ENCODE results near the gene P2RY8. TPM values are rescaled to one million over a fixed set of nuclear protein-coding genes. Genes with fewer than 3 reads are reported as not detected.
A peak's percentile ranks its signal among the peaks of the same experiment; 100 is the strongest.

P2RY8 gene
- total RNA-seq, 1 donor from 2014 or later, result 0.32 TPM

GRCh38 chrX:1554469-1555210 is 17.7 kb upstream of the P2RY8 start:
- H3K27ac Mint-ChIP-seq, result no peak overlapping the region

GRCh38 chrX:1551959-1552546 is 15.1 kb upstream of the P2RY8 start:
- Histone ChIP-seq H3K9me3 (ENCODE audit: low read depth) (no peaks in the 10 kb centered on the region), H3K79me2 (ENCODE audit: low read depth) (no peaks in the 10 kb centered on the region), H2AFZ (replicated peaks) (no peak overlapping the region), H3K27me3 (no peaks in the 10 kb centered on the region), H3K4me2 (no peak overlapping the region), H3K27ac (no peak overlapping the region), H3K9ac (no peak overlapping the region), H4K20me1 (ENCODE audit: low read depth) (no peaks in the 10 kb centered on the region), H3F3A (ENCODE audit: low read depth) (no peaks in the 10 kb centered on the region), H3K4me1 (no peaks in the 10 kb centered on the region), H3K4me3 (no peak overlapping the region), H3K36me3 (no peaks in the 10 kb centered on the region)
- Mint-ChIP-seq H3K9me3 (peaks cover 5% of the 10 kb centered on the region), H3K36me3 (no peaks in the 10 kb centered on the region), H3K27me3 (ENCODE audit: insufficient read depth, low read depth) (peaks cover 10% of the 10 kb centered on the region), H3K4me3 (no peak overlapping the region), H3K27ac (no peak overlapping the region), H3K4me1 (no peaks in the 10 kb centered on the region)
- no peak for DNase-seq (ENCODE audit: low spot score)
- TF ChIP-seq EZH2phosphoT487 (IDR thresholded peaks at IDR 0.05) (no peak), EZH2 (IDR thresholded peaks at IDR 0.05) (no peak)
- TF ChIP-seq, protein P1, sequence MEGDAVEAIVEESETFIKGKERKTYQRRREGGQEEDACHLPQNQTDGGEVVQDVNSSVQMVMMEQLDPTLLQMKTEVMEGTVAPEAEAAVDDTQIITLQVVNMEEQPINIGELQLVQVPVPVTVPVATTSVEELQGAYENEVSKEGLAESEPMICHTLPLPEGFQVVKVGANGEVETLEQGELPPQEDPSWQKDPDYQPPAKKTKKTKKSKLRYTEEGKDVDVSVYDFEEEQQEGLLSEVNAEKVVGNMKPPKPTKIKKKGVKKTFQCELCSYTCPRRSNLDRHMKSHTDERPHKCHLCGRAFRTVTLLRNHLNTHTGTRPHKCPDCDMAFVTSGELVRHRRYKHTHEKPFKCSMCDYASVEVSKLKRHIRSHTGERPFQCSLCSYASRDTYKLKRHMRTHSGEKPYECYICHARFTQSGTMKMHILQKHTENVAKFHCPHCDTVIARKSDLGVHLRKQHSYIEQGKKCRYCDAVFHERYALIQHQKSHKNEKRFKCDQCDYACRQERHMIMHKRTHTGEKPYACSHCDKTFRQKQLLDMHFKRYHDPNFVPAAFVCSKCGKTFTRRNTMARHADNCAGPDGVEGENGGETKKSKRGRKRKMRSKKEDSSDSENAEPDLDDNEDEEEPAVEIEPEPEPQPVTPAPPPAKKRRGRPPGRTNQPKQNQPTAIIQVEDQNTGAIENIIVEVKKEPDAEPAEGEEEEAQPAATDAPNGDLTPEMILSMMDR (IDR thresholded peaks at IDR 0.05), result no peak

More at GRCh38 chrX:1554469-1555210, 17.7 kb upstream of the P2RY8 start:
- Mint-ChIP-seq H3K9me3 (peaks cover 2% of the 10 kb centered on the region), H3K27me3 (ENCODE audit: insufficient read depth, low read depth) (peaks cover 12% of the 10 kb centered on the region), H3K36me3 (no peaks in the 10 kb centered on the region), H3K4me3 (no peak overlapping the region), H3K4me1 (no peaks in the 10 kb centered on the region)
- H3K9me3 ChIP-seq (ENCODE audit: low read depth), result no peaks in the 10 kb centered on the region
- H3K27ac ChIP-seq, result no peak overlapping the region
- no peak overlapping the region for H2AFZ ChIP-seq (replicated peaks)
- no peak overlapping the region for H3K4me2 ChIP-seq
- H3F3A ChIP-seq (ENCODE audit: low read depth), result no peaks in the 10 kb centered on the region
- no peak for DNase-seq (ENCODE audit: low spot score)
- H4K20me1 ChIP-seq (ENCODE audit: low read depth), result no peaks in the 10 kb centered on the region
- H3K4me1 ChIP-seq, result no peaks in the 10 kb centered on the region
- H3K27me3 ChIP-seq, result no peaks in the 10 kb centered on the region
- no peak overlapping the region for H3K4me3 ChIP-seq
- no peak overlapping the region for H3K9ac ChIP-seq
- no peaks in the 10 kb centered on the region for H3K79me2 ChIP-seq (ENCODE audit: low read depth)
- no peaks in the 10 kb centered on the region for H3K36me3 ChIP-seq
- TF ChIP-seq EZH2 (IDR thresholded peaks at IDR 0.05) (no peak), EZH2phosphoT487 (IDR thresholded peaks at IDR 0.05) (no peak)
- TF ChIP-seq, protein P1 (IDR thresholded peaks at IDR 0.05), result no peak

GRCh38 chrX:1546691-1547251 is 9.8 kb upstream of the P2RY8 start:
- Mint-ChIP-seq H3K4me3 (no peak overlapping the region), H3K27me3 (ENCODE audit: insufficient read depth, low read depth) (peaks cover 2% of the 10 kb centered on the region), H3K9me3 (peaks cover 4% of the 10 kb centered on the region), H3K4me1 (no peaks in the 10 kb centered on the region), H3K36me3 (no peaks in the 10 kb centered on the region), H3K27ac (peak overlapping the region; percentile 98)
- no peak overlapping the region for H3K4me2 ChIP-seq
- no peaks in the 10 kb centered on the region for H3K4me1 ChIP-seq
- no peak for TF ChIP-seq EZH2phosphoT487 (IDR thresholded peaks at IDR 0.05)
- TF ChIP-seq EZH2 (IDR thresholded peaks at IDR 0.05), result no peak
- TF ChIP-seq, protein P1 (IDR thresholded peaks at IDR 0.05), result no peak
- H3K4me3 ChIP-seq, result no peak overlapping the region
- no peaks in the 10 kb centered on the region for H3K9me3 ChIP-seq (ENCODE audit: low read depth)
- DNase-seq (ENCODE audit: low spot score), result no peak
- H3K27ac ChIP-seq, result no peak overlapping the region
- H3K9ac ChIP-seq, result no peak overlapping the region
- H3K79me2 ChIP-seq (ENCODE audit: low read depth), result no peaks in the 10 kb centered on the region
- H3F3A ChIP-seq (ENCODE audit: low read depth), result no peaks in the 10 kb centered on the region
- H2AFZ ChIP-seq (replicated peaks), result no peak overlapping the region
- no peaks in the 10 kb centered on the region for H3K27me3 ChIP-seq
- no peaks in the 10 kb centered on the region for H3K36me3 ChIP-seq
- no peaks in the 10 kb centered on the region for H4K20me1 ChIP-seq (ENCODE audit: low read depth)

All from neural progenitor cell (in vitro differentiated cells).